ENCODE measurements around the gene SLC16A3. TPM values are rescaled to one million over a fixed set of nuclear protein-coding genes. Genes with fewer than 3 reads are reported as not detected.

The SLC16A3 gene
- total RNA-seq, 1 experiment from 2014 or later = 198 TPM

- TF ChIP-seq CTCF (conservative IDR thresholded peaks at IDR 0.05) (no peak), EZH2 (IDR thresholded peaks at IDR 0.05; ENCODE audit: low read depth) (no peak)
- H3K27me3 ChIP-seq (ENCODE audit: insufficient read depth, low read depth) = no peaks in the 10 kb centered on the region
- ChIA-PET POLR2A (ENCODE audit: unreplicated experiment) (interaction anchor here (0.5 kb wide), 1 partner anchor 160 kb away, joined by 23 read pairs; no protein-coding TSS in a partner anchor), CTCF (no interaction called here)
- BruUV-seq (replicated peaks) = no TSS peak
- DNase-seq = no peak
- H3K36me3 ChIP-seq (ENCODE audit: low read depth) = no peaks in the 10 kb centered on the region
- no peaks in the 10 kb centered on the region for H4K20me1 ChIP-seq (ENCODE audit: insufficient read depth)
- H3K9me3 ChIP-seq (ENCODE audit: insufficient read depth, low read depth) = no peaks in the 10 kb centered on the region
- H3K27ac ChIP-seq = no peak overlapping the region
- H3K4me3 ChIP-seq = no peak overlapping the region
- H3K9me2 ChIP-seq (ENCODE audit: insufficient read depth) = no peaks in the 10 kb centered on the region
- no peak overlapping the region for H2AFZ ChIP-seq
- no peak overlapping the region for H3K4me2 ChIP-seq
- intact Hi-C loops (cut with micrococcal nuclease; ENCODE audit: unreplicated experiment) = no loop called here
- peaks cover 14% of the 10 kb centered on the region for H3F3A ChIP-seq (ENCODE audit: insufficient read depth, low read depth)
- 0 out of 2 replicates have a peak, but pooled peaks cover 4% of the 10 kb centered on the region for H3K79me2 ChIP-seq (ENCODE audit: low read depth)
- H3K4me1 ChIP-seq (replicated peaks; ENCODE audit: insufficient read depth) = peaks cover 16% of the 10 kb centered on the region
Measured at GRCh38 chr17:82200743-82201497, 27.9 kb upstream of the SLC16A3 start.

- POLR2A ChIA-PET (ENCODE audit: unreplicated experiment) = no interaction called here
- no peak overlapping the region for H3K27ac ChIP-seq
- no TSS peak for BruUV-seq (replicated peaks)
Measured at GRCh38 chr17:82201498-82201910, 27.3 kb upstream of the SLC16A3 start.

GRCh38 chr17:82202981-82203380 is 25.9 kb upstream of the SLC16A3 start:
- no peak overlapping the region for H3K4me2 ChIP-seq
- ChIA-PET CTCF (no interaction called here), POLR2A (ENCODE audit: unreplicated experiment) (no interaction called here)
- H3K4me3 ChIP-seq = no peak overlapping the region
- no peaks in the 10 kb centered on the region for H3K9me2 ChIP-seq (ENCODE audit: insufficient read depth)
- H4K20me1 ChIP-seq (ENCODE audit: insufficient read depth) = no peaks in the 10 kb centered on the region
- H3K27me3 ChIP-seq (ENCODE audit: insufficient read depth, low read depth) = no peaks in the 10 kb centered on the region
- H3K4me1 ChIP-seq (replicated peaks; ENCODE audit: insufficient read depth) = peaks cover 28% of the 10 kb centered on the region
- BruUV-seq (replicated peaks) = no TSS peak
- TF ChIP-seq CTCF (conservative IDR thresholded peaks at IDR 0.05) = no peak
- no peak for TF ChIP-seq EZH2 (IDR thresholded peaks at IDR 0.05; ENCODE audit: low read depth)
- no peak for DNase-seq
- H3F3A ChIP-seq (ENCODE audit: insufficient read depth, low read depth) = peaks cover 28% of the 10 kb centered on the region
- no peak overlapping the region for H3K27ac ChIP-seq
- intact Hi-C loops (cut with micrococcal nuclease; ENCODE audit: unreplicated experiment) = no loop called here
- H2AFZ ChIP-seq = no peak overlapping the region
- H3K36me3 ChIP-seq (ENCODE audit: low read depth) = no peaks in the 10 kb centered on the region
- H3K79me2 ChIP-seq (ENCODE audit: low read depth) = 0 out of 2 replicates have a peak, but pooled peaks cover 4% of the 10 kb centered on the region
- H3K9me3 ChIP-seq (ENCODE audit: insufficient read depth, low read depth) = no peaks in the 10 kb centered on the region

More at GRCh38 chr17:82201498-82201910, 27.3 kb upstream of the SLC16A3 start:
- Histone ChIP-seq H3K36me3 (ENCODE audit: low read depth) (no peaks in the 10 kb centered on the region), H3K9me3 (ENCODE audit: insufficient read depth, low read depth) (no peaks in the 10 kb centered on the region), H3K27me3 (ENCODE audit: insufficient read depth, low read depth) (no peaks in the 10 kb centered on the region), H2AFZ (no peak overlapping the region), H4K20me1 (ENCODE audit: insufficient read depth) (no peaks in the 10 kb centered on the region), H3K4me1 (replicated peaks; ENCODE audit: insufficient read depth) (peaks cover 19% of the 10 kb centered on the region), H3K4me2 (no peak overlapping the region), H3K4me3 (no peak overlapping the region), H3F3A (ENCODE audit: insufficient read depth, low read depth) (peaks cover 17% of the 10 kb centered on the region), H3K79me2 (ENCODE audit: low read depth) (0 out of 2 replicates have a peak, but pooled peaks cover 4% of the 10 kb centered on the region), H3K9me2 (ENCODE audit: insufficient read depth) (no peaks in the 10 kb centered on the region)
- DNase-seq = no peak
- CTCF ChIA-PET = no interaction called here
- intact Hi-C loops (cut with micrococcal nuclease; ENCODE audit: unreplicated experiment) = no loop called here
- TF ChIP-seq EZH2 (IDR thresholded peaks at IDR 0.05; ENCODE audit: low read depth) (no peak), CTCF (conservative IDR thresholded peaks at IDR 0.05) (no peak)

All from PC-9 (cell line).